BE2C (cell line): ENCODE results near the gene COBL.

Experiments
- DNase-seq: peaks from one replicate; pipeline ENCODE4 v3.0.0-alpha.2; 2020
- H3K27me3 ChIP-seq: fragments of 250-450 bp; sonication (Bioruptor Pico); 2 replicates; pipeline ENCODE4 v1.5.1; 2020; ENCODE audit warnings: mild to moderate bottlenecking
- H3K36me3 ChIP-seq: fragments of 250-450 bp; sonication (Bioruptor Pico); 2 replicates; pipeline ENCODE4 v1.5.1; 2020; ENCODE audit warnings: mild to moderate bottlenecking
- H3K4me1 ChIP-seq: fragments of 250-450 bp; sonication (Bioruptor Pico); 2 replicates; pipeline ENCODE4 v1.5.1; 2020
- H3K4me3 ChIP-seq: 2 replicates; pipeline ENCODE4 v1.5.1; 2011; ENCODE audit warnings: low read depth, low read length
- H3K9me3 ChIP-seq: fragments of 250-450 bp; sonication (Bioruptor Pico); 2 replicates; pipeline ENCODE4 v1.5.1; 2020
- TF ChIP-seq, protein P1 (sequence below): IDR thresholded peaks from 2 replicates; pipeline ENCODE4 v1.5.1; 2012; ENCODE audit warnings: mild to moderate bottlenecking, low read depth, low read length

Gene COBL

DNA sequence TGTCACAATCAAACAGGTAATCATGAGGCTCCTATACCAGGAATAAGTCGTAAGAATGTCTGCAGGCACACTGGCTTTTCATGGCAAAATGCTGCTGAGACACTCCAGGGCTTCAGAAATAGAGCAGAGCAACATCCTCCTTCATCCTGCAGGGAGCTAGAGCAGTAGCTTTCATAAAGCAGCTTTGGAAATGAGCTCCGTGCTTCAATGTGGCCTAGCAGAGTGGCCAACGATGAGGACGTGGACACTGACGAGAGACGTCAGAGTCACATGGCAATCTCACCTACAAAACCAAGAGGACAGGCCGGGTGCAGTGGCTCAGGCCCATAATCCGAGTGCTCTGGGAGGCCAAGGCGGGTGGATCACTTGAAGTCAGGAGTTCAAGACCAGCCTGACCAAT lies 9.8 kb downstream of the COBL start:
- TF ChIP-seq, protein P1, sequence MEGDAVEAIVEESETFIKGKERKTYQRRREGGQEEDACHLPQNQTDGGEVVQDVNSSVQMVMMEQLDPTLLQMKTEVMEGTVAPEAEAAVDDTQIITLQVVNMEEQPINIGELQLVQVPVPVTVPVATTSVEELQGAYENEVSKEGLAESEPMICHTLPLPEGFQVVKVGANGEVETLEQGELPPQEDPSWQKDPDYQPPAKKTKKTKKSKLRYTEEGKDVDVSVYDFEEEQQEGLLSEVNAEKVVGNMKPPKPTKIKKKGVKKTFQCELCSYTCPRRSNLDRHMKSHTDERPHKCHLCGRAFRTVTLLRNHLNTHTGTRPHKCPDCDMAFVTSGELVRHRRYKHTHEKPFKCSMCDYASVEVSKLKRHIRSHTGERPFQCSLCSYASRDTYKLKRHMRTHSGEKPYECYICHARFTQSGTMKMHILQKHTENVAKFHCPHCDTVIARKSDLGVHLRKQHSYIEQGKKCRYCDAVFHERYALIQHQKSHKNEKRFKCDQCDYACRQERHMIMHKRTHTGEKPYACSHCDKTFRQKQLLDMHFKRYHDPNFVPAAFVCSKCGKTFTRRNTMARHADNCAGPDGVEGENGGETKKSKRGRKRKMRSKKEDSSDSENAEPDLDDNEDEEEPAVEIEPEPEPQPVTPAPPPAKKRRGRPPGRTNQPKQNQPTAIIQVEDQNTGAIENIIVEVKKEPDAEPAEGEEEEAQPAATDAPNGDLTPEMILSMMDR: no peak
- no peak for DNase-seq
- H3K4me1 ChIP-seq: no peaks in the 10 kb centered on the region
- H3K4me3 ChIP-seq: no peak overlapping the region
- no peaks in the 10 kb centered on the region for H3K9me3 ChIP-seq
- no peaks in the 10 kb centered on the region for H3K36me3 ChIP-seq
- H3K27me3 ChIP-seq: peaks cover 7% of the 10 kb centered on the region

DNA sequence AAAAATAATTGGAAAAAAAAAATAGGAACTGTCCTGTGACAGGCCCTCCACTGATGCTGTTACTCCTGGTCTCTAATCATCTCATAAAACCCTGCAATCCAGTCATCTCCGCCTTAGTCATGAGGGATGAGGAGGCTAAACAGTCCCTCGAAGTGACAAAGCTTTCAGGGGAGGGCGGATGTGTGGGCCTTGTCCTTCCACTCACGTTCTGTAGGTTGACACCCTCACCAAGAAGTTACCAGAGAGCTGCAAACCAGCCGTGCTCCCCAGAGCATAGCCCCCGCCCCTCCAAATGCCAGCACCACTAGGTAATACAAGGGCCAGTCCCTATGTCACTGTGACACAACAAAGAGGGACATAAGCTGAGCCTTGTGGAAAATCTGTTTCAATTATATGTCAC lies 11.9 kb downstream of the COBL start:
- no peaks in the 10 kb centered on the region for H3K36me3 ChIP-seq

DNA sequence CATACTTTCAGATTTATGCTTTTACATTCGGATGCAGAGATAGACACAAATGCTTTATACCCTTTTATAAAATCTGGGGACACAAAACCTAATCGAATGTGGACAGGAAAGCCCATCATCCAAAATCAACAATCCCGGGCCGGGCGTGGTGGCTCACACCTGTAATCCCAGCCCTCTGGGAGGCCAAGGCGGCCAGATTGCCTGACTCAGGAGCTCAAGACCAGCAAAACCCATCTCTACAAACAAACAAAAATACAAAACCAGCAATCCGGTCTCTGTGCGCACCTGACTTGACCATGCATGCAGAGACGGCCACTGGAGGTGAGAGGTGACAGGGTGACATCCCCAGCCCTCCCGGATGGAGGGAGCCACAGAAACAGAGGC lies 13.5 kb downstream of the COBL start:
- TF ChIP-seq, protein P1: no peak
- Histone ChIP-seq H3K4me3 (no peak overlapping the region), H3K36me3 (no peaks in the 10 kb centered on the region), H3K4me1 (no peaks in the 10 kb centered on the region), H3K9me3 (no peaks in the 10 kb centered on the region), H3K27me3 (peaks cover 4% of the 10 kb centered on the region)
- no peak for DNase-seq

More for the DNA sequence above, 11.9 kb downstream of the COBL start:
- peaks cover 4% of the 10 kb centered on the region for H3K27me3 ChIP-seq
- DNase-seq: no peak
- no peaks in the 10 kb centered on the region for H3K9me3 ChIP-seq
- TF ChIP-seq, protein P1: no peak
- no peaks in the 10 kb centered on the region for H3K4me1 ChIP-seq
- no peak overlapping the region for H3K4me3 ChIP-seq

DNA sequence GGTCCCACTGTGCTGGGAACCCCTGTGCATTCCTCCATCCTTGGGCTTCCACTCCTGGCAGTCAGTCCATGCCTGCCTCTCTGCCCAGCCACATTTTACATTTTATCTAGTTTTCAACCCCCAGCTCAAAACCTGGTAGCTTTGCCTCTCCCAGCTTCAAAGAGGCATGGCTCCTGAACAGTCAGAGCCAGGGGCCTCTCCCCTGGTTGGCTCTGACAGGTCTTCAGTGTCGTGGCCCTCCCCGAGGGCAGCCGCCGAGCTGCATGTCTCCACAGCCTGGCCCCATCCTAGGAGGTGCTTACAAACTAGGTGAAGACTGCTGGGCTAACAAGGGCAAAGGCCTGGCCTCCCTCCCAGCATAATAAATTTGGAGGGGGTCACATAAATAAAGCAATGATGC lies 14.8 kb downstream of the COBL start:
- Histone ChIP-seq H3K36me3 (no peaks in the 10 kb centered on the region), H3K4me3 (no peak overlapping the region), H3K4me1 (no peaks in the 10 kb centered on the region), H3K27me3 (peaks cover 4% of the 10 kb centered on the region), H3K9me3 (no peaks in the 10 kb centered on the region)
- DNase-seq: no peak
- TF ChIP-seq, protein P1: no peak

DNA sequence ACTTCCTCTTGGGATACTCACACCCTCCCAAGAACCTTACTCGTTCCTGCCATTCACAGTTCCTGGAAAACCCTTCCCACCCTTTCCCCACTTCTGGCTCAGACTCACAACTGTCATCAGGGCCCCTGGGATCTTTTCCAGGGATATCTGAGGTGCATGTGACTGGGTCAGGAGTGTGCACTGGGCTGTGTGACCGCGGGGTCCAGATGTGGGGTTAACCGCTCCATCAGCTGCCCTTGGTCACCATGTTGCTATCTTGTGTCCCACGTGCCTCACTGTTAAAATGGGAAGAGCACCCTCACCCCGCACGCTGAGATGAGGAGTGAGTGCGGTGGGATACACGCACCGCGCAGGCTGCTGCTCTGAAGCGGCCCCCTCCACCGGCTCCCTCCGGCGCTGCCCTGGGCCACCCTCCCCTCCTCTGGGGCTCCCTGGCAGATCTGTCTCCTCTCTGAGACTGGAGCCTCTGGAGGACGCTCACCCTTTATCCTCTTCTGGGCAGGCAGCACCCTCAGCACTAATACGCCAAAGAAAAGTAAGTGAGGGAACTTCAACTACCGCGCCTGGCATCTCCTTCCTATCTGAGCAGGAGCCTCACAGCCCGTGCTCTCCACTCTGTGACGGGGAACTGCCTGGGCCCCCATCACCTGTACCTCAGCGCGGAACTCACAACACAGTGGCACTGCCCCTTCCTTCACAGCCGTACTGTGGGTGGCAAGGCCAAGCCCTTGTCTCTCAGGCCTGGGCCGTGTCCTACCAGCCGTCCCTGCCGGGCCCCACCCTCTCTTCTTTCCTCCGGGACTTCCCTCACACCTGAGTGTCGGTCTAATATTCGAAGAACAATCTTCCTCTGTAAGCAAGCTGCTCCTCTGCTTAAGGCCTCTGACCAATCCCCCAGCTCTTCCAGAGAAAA lies 15.6 kb downstream of the COBL start:
- TF ChIP-seq, protein P1: no peak
- H3K4me1 ChIP-seq: no peaks in the 10 kb centered on the region
- peaks cover 6% of the 10 kb centered on the region for H3K27me3 ChIP-seq
- no peak overlapping the region for H3K4me3 ChIP-seq
- DNase-seq: no peak
- no peaks in the 10 kb centered on the region for H3K36me3 ChIP-seq
- no peaks in the 10 kb centered on the region for H3K9me3 ChIP-seq
